ENCODE data around the gene ADCY2.

- no peak for TF ChIP-seq CTCF (IDR thresholded peaks at IDR 0.05)
- no peak for TF ChIP-seq POLR2A (IDR thresholded peaks at IDR 0.05)
Observed at GRCh38 chr5:7662289-7662688, 266.4 kb downstream of the ADCY2 start.
